ENCODE results near the gene U2AF2. TPM values are rescaled to one million over a fixed set of nuclear protein-coding genes. Genes with fewer than 3 reads are reported as not detected.

The U2AF2 gene
- total RNA-seq, 6 experiments from 2014 or later = 55.1 to 75.6 (median 63.5) TPM

DNA sequence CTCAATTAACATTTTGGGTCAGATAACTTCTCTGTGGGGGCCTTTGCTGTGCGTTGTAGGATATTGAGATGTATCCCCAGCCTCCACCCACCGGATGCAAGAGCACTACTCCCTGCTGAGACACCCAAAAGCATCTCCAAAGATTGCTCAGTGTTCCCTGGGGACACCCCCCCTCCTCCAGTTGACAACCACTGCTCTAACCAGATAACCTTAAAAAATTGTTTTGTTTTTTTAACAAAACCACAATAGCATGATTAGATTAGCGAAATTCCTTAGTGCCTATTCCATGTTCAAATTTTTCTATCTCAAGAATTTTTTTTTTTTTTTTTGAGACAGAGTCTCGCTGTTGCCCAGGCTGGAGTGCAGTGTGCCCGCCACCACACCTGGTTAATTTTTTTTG is 17.6 kb downstream of the U2AF2 start:
- WGBS (ENCODE audit: insufficient coverage, low coverage, low lambda C conversion rate, missing lambda C conversion rate) = 87% methylated on average over 5 of the region's 5 CpGs
- no peak for ATAC-seq
- DNase-seq = no peak
- intact Hi-C loops (cut with DNase I) = no loop called here
- no peak for TF ChIP-seq POLR2A (IDR thresholded peaks at IDR 0.05)
- TF ChIP-seq, protein P1, sequence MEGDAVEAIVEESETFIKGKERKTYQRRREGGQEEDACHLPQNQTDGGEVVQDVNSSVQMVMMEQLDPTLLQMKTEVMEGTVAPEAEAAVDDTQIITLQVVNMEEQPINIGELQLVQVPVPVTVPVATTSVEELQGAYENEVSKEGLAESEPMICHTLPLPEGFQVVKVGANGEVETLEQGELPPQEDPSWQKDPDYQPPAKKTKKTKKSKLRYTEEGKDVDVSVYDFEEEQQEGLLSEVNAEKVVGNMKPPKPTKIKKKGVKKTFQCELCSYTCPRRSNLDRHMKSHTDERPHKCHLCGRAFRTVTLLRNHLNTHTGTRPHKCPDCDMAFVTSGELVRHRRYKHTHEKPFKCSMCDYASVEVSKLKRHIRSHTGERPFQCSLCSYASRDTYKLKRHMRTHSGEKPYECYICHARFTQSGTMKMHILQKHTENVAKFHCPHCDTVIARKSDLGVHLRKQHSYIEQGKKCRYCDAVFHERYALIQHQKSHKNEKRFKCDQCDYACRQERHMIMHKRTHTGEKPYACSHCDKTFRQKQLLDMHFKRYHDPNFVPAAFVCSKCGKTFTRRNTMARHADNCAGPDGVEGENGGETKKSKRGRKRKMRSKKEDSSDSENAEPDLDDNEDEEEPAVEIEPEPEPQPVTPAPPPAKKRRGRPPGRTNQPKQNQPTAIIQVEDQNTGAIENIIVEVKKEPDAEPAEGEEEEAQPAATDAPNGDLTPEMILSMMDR (IDR thresholded peaks at IDR 0.05) = no peak
- peaks cover 0 to 22% (median 13%) of the 10 kb centered on the region in 4 donors for H3K4me1 ChIP-seq
- H3K27ac ChIP-seq = no peak overlapping the region
- no peaks in the 10 kb centered on the region for H3K9me3 ChIP-seq
- no peaks in the 10 kb centered on the region for H3K27me3 ChIP-seq
- H3K4me3 ChIP-seq = no peak overlapping the region
- peaks cover 10 to 43% (median 17%) of the 10 kb centered on the region in 4 donors for H3K36me3 ChIP-seq

DNA sequence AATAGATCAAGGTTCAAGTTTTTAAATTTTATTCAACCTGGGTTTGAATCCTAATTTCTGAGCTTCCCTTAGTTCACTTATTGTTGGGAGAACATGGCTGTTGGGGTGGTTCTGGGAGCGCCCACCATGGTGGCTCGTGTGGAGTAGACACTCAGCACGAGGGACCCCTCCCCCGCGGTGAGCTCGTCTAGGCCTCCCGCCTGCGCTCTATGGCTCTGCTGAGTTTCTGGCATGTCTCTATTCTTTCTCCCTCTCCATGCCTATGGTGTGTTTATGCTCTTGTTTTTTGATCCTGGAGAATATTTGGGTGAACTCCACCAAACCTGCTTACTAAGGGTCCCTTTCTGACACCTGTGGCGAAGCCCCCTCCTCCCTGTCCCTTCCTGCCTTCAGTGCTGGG is 18.6 kb downstream of the U2AF2 start:
- intact Hi-C loops (cut with DNase I) = no loop called here
- H3K27me3 ChIP-seq = no peaks in the 10 kb centered on the region
- DNase-seq (no peak), ATAC-seq (no peak)
- H3K9me3 ChIP-seq = no peaks in the 10 kb centered on the region
- peaks cover 0 to 32% (median 22%) of the 10 kb centered on the region in 4 donors for H3K4me1 ChIP-seq
- H3K27ac ChIP-seq = no peak overlapping the region
- no peak for TF ChIP-seq POLR2A (IDR thresholded peaks at IDR 0.05)
- TF ChIP-seq, protein P1 (IDR thresholded peaks at IDR 0.05) = no peak
- peaks cover 10 to 35% (median 17%) of the 10 kb centered on the region in 4 donors for H3K36me3 ChIP-seq
- 0% methylated on average over 1 of the region's 9 CpGs for WGBS (ENCODE audit: insufficient coverage, low coverage, low lambda C conversion rate, missing lambda C conversion rate)
- H3K4me3 ChIP-seq = no peak overlapping the region

DNA sequence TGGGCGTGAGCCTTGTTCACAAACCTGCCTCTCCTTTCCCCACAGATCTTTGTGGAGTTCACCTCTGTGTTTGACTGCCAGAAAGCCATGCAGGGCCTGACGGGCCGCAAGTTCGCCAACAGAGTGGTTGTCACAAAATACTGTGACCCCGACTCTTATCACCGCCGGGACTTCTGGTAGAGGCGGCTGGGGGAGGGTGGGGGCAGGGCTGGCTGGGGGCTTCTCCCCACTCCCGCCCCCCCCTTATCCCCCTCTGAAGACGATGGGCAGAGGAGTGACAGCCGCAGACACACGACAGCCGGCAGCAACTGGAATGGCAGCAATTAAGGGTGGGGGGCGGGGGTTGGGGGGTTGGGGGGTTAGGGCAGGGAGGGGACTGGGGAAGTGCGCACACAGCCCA is 19.1 kb downstream of the U2AF2 start:
- H3K4me3 ChIP-seq = no peak overlapping the region
- no peak overlapping the region for H3K27ac ChIP-seq
- H3K27me3 ChIP-seq = no peaks in the 10 kb centered on the region
- intact Hi-C loops (cut with DNase I) = no loop called here
- 68% methylated on average over 7 of the region's 15 CpGs for WGBS (ENCODE audit: insufficient coverage, low coverage, low lambda C conversion rate, missing lambda C conversion rate)
- no peaks in the 10 kb centered on the region for H3K9me3 ChIP-seq
- H3K36me3 ChIP-seq = peaks cover 10 to 35% (median 15%) of the 10 kb centered on the region in 4 donors
- DNase-seq (no peak), ATAC-seq (no peak)
- peaks cover 0 to 37% (median 24%) of the 10 kb centered on the region in 4 donors for H3K4me1 ChIP-seq
- TF ChIP-seq, protein P1 (IDR thresholded peaks at IDR 0.05) = no peak
- no peak for TF ChIP-seq POLR2A (IDR thresholded peaks at IDR 0.05)

DNA sequence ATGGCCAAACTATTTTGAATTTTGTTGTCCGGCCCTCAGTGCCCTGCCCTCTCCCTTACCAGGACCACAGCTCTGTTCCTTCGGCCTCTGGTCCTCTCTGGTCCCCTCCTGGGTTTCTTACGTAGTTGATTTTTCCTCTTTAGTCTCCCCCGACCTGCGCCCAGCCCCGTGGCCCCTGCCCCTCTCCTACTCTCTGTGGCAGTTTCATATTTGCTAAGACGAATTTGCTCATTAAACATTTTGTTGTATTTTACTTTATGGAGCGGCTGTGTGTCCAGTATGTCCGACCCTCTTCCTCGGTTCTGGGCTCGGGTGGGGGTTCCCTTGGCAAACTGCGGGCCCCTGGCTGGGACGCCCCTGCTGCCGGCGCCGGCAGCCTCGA is 19.6 kb downstream of the U2AF2 start:
- peak overlapping the region in 1 of 3 donors; percentile 87 for H3K27ac ChIP-seq
- H3K9me3 ChIP-seq = no peaks in the 10 kb centered on the region
- DNase-seq (no peak), ATAC-seq (no peak)
- H3K4me1 ChIP-seq = peaks cover 0 to 42% (median 26%) of the 10 kb centered on the region in 4 donors
- H3K36me3 ChIP-seq = peaks cover 7 to 35% (median 15%) of the 10 kb centered on the region in 4 donors
- TF ChIP-seq, protein P1 (IDR thresholded peaks at IDR 0.05) = no peak
- no peak for TF ChIP-seq POLR2A (IDR thresholded peaks at IDR 0.05)
- no peaks in the 10 kb centered on the region for H3K27me3 ChIP-seq
- H3K4me3 ChIP-seq = peak overlapping the region; percentile 64 to 97 (median 83)
- intact Hi-C loops (cut with DNase I) = no loop called here
- 30% methylated on average over 10 of the region's 17 CpGs for WGBS (ENCODE audit: insufficient coverage, low coverage, low lambda C conversion rate, missing lambda C conversion rate)
